Natural killer cell (primary cell): ENCODE results near the gene OSBPL1A. TPM values are rescaled to one million over a fixed set of nuclear protein-coding genes. Genes with fewer than 3 reads are reported as not detected.

Experiments used
- ATAC-seq, 3 donors: fragments of 150-1000 bp in 2 of 3; fragments of 200-7000 bp in 1 of 3; cut with Tn5 transposase; 1 replicate in 1 of 3; 2 replicates in 2 of 3; pipeline ENCODE4 v1.10.0; 2021; ENCODE audit warnings: mild to moderate bottlenecking in 2 of 3, moderate library complexity in 2 of 3
- DNase-seq, 2 donors: peaks; one replicate each; pipeline versions ENCODE4 v3.0.0 to v3.0.0-alpha.2; 2013 to 2021; ENCODE audit warnings: mixed read lengths in 1 of 2
- H3K27ac ChIP-seq: one replicate; pipeline ENCODE4 v1.5.1; 2013; ENCODE audit warnings: mild to moderate bottlenecking, low read length
- H3K27me3 ChIP-seq: one replicate; pipeline ENCODE4 v1.6.1; 2013; ENCODE audit warnings: low read length; ENCODE audit not compliant: control insufficient read depth, insufficient read depth
- H3K36me3 ChIP-seq: one replicate; pipeline ENCODE4 v1.6.1; 2013; ENCODE audit warnings: low read length; ENCODE audit not compliant: control insufficient read depth, insufficient read depth
- H3K4me1 ChIP-seq: one replicate; pipeline ENCODE4 v1.6.1; 2013; ENCODE audit warnings: low read length; ENCODE audit not compliant: control insufficient read depth, insufficient read depth
- H3K4me3 ChIP-seq: one replicate; pipeline ENCODE4 v1.5.1; 2013; ENCODE audit warnings: low read length
- H3K9me3 ChIP-seq: one replicate; pipeline ENCODE4 v1.6.1; 2013; ENCODE audit warnings: low read length; ENCODE audit not compliant: control insufficient read depth, insufficient read depth
- H3K27ac Mint-ChIP-seq, 2 donors: one replicate each; pipeline ENCODE4 v1.8.0; 2022; ENCODE audit warnings: mild to moderate bottlenecking in 2 of 2, mixed read lengths in 2 of 2, moderate library complexity in 1 of 2
- H3K27me3 Mint-ChIP-seq, 2 donors: one replicate each; pipeline ENCODE4 v1.8.0; 2022; ENCODE audit warnings: low read depth in 2 of 2, mixed read lengths in 2 of 2
- H3K36me3 Mint-ChIP-seq: one replicate; pipeline ENCODE4 v1.8.0; 2022; ENCODE audit warnings: mixed read lengths
- H3K4me1 Mint-ChIP-seq, 2 donors: one replicate each; pipeline ENCODE4 v1.8.0; 2022; ENCODE audit warnings: mixed read lengths in 2 of 2
- H3K4me3 Mint-ChIP-seq: one replicate; pipeline ENCODE4 v1.8.0; 2022; ENCODE audit warnings: mild to moderate bottlenecking, moderate library complexity, mixed read lengths
- H3K9me3 Mint-ChIP-seq, 2 donors: one replicate each; pipeline ENCODE4 v1.8.0; 2022; ENCODE audit warnings: mixed read lengths in 2 of 2
- CTCF ChIP-seq: fragments of 200-600 bp; IDR thresholded peaks from one replicate; pipeline ENCODE4 v1.8.0; 2022; ENCODE audit warnings: antibody characterized with exemption
- WGBS: methylation state at CpG from one replicate; pipeline ENCODE4 v1.1.7; 2013; ENCODE audit warnings: missing lambda C conversion rate; ENCODE audit not compliant: insufficient coverage; 5-methylcytosine and 5-hydroxymethylcytosine counted together
- intact Hi-C: fragments of 100-400 bp; cut with micrococcal nuclease; formaldehyde crosslinking; loops from one replicate; pipeline ENCODE4 v1.14.2; 2022
- total RNA-seq, 4 donors: library from RNA; stranded (reverse); fragments of 120-200 nt in 1 of 4; gene quantifications; one replicate each; pipeline versions ENCODE4 v1.2.3 to v1.2.4, GENCODE V29; 2013 to 2022

Gene OSBPL1A
- total RNA-seq, 3 donors from 2014 or later (not counting 1 experiment from before 2014, with no cell fraction given): 1.2 to 32.5 (median 1.5) TPM

- Mint-ChIP-seq H3K27me3 (peaks cover 22 to 39% of the 10 kb centered on the region in 2 donors), H3K4me3 (no peak overlapping the region), H3K9me3 (no peaks in the 10 kb centered on the region), H3K27ac (no peak overlapping the region), H3K36me3 (no peaks in the 10 kb centered on the region), H3K4me1 (no peaks in the 10 kb centered on the region)
- TF ChIP-seq CTCF: no peak
- intact Hi-C loops: no loop called here
- Histone ChIP-seq H3K9me3 (no peaks in the 10 kb centered on the region), H3K27ac (no peak overlapping the region), H3K27me3 (peaks cover 2% of the 10 kb centered on the region), H3K4me1 (no peaks in the 10 kb centered on the region), H3K36me3 (no peaks in the 10 kb centered on the region), H3K4me3 (no peak overlapping the region)
- DNase-seq (no peak), ATAC-seq (no peak)
- WGBS: 75% methylated on average over 1 of the region's 1 CpG
These were observed 209.9 kb downstream of the OSBPL1A start for GRCh38 chr18:24187689-24188088.

DNA sequence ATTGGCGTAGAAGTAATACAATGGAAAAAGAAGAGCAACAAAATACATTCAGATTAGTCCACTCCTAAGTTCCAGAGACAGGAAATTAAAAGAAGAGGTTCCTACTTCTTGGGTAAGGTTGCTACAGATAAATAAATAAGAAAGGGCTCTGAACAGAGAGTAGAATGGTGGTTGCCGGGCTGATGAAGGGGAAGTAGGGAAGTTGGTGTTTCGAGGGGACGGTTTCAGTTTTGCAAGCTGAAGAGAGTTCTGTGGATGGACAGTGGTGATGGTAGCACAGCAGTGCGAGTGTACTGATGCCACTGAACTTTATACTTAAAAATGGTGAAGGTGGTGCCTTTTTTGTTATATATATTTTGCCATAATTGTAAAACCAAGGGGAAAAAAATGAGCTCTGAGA, 210.6 kb downstream of the OSBPL1A start:
- 31% methylated on average over 4 of the region's 5 CpGs for WGBS
- H3K9me3 Mint-ChIP-seq: no peaks in the 10 kb centered on the region
- peaks cover 18 to 33% of the 10 kb centered on the region in 2 donors for H3K27me3 Mint-ChIP-seq
- H3K4me1 Mint-ChIP-seq: no peaks in the 10 kb centered on the region
- no peak overlapping the region for H3K27ac ChIP-seq
- no peaks in the 10 kb centered on the region for H3K9me3 ChIP-seq
- H3K27me3 ChIP-seq: peaks cover 2% of the 10 kb centered on the region
- no peak for TF ChIP-seq CTCF
- no peaks in the 10 kb centered on the region for H3K4me1 ChIP-seq
- H3K27ac Mint-ChIP-seq: no peak overlapping the region
- H3K36me3 Mint-ChIP-seq: no peaks in the 10 kb centered on the region
- ATAC-seq: peak in 1 of 3 donors; percentile 50
- intact Hi-C loops: no loop called here
- no peak for DNase-seq
- H3K36me3 ChIP-seq: no peaks in the 10 kb centered on the region
- H3K4me3 ChIP-seq: no peak overlapping the region
- H3K4me3 Mint-ChIP-seq: no peak overlapping the region

GRCh38 chr18:24185805-24186204, 211.8 kb downstream of the OSBPL1A start:
- Mint-ChIP-seq H3K36me3 (no peaks in the 10 kb centered on the region), H3K27me3 (peaks cover 18 to 27% of the 10 kb centered on the region in 2 donors), H3K4me1 (no peaks in the 10 kb centered on the region), H3K27ac (no peak overlapping the region), H3K9me3 (no peaks in the 10 kb centered on the region), H3K4me3 (no peak overlapping the region)
- H3K27me3 ChIP-seq: no peaks in the 10 kb centered on the region
- H3K4me1 ChIP-seq: no peaks in the 10 kb centered on the region
- H3K36me3 ChIP-seq: no peaks in the 10 kb centered on the region
- ATAC-seq (no peak), DNase-seq (no peak)
- intact Hi-C loops: no loop called here
- WGBS: 89% methylated on average over 6 of the region's 7 CpGs
- no peak overlapping the region for H3K27ac ChIP-seq
- no peak overlapping the region for H3K4me3 ChIP-seq
- TF ChIP-seq CTCF: no peak
- no peaks in the 10 kb centered on the region for H3K9me3 ChIP-seq

- Histone ChIP-seq H3K27ac (no peak overlapping the region), H3K4me1 (no peaks in the 10 kb centered on the region), H3K9me3 (no peaks in the 10 kb centered on the region), H3K27me3 (no peaks in the 10 kb centered on the region), H3K36me3 (no peaks in the 10 kb centered on the region), H3K4me3 (no peak overlapping the region)
- DNase-seq (no peak), ATAC-seq (no peak)
- 83% methylated on average over 2 of the region's 2 CpGs for WGBS
- H3K4me1 Mint-ChIP-seq: no peaks in the 10 kb centered on the region
- H3K9me3 Mint-ChIP-seq: no peaks in the 10 kb centered on the region
- no peak overlapping the region for H3K27ac Mint-ChIP-seq
- H3K4me3 Mint-ChIP-seq: no peak overlapping the region
- intact Hi-C loops: no loop called here
- no peaks in the 10 kb centered on the region for H3K36me3 Mint-ChIP-seq
- H3K27me3 Mint-ChIP-seq: peaks cover 6 to 10% of the 10 kb centered on the region in 2 donors
- no peak for TF ChIP-seq CTCF
These were observed 215.8 kb downstream of the OSBPL1A start for GRCh38 chr18:24181806-24182205.
